ENCODE measurements around the gene TBC1D2B.

- TF ChIP-seq CTCF (IDR thresholded peaks at IDR 0.05) (no peak), POLR2A (IDR thresholded peaks at IDR 0.05) (no peak), POLR2AphosphoS5 (IDR thresholded peaks at IDR 0.05) (no peak)
These were observed 97.4 kb downstream of the TBC1D2B start for GRCh38 chr15:77980098-77980497.

All from upper lobe of left lung (tissue), 4 donors.